Upper lobe of left lung (tissue), 6 donors: ENCODE data around the gene BRD1. TPM values are rescaled to one million over a fixed set of nuclear protein-coding genes. Genes with fewer than 3 reads are reported as not detected.

Experiments used
- ATAC-seq, 2 donors: fragments of 200-7000 bp; cut with Tn5 transposase; one replicate each; pipeline ENCODE4 v1.9.1; 2022; ENCODE audit warnings: mild to moderate bottlenecking in 2 of 2, moderate library complexity in 2 of 2; ENCODE audit not compliant: low FRiP score in 2 of 2
- DNase-seq, 2 donors: peaks; one replicate each; pipeline ENCODE4 v3.0.0-alpha.2; 2019 to 2020
- H3K27ac ChIP-seq, 4 donors: fragments of 200-600 bp; sonication (generic); one replicate each; pipeline ENCODE4 v1.5.1; 2016 to 2019
- H3K27me3 ChIP-seq, 4 donors: fragments of 200-600 bp; sonication (generic); one replicate each; pipeline ENCODE4 v1.5.1; 2017 to 2019
- H3K36me3 ChIP-seq, 4 donors: fragments of 200-600 bp; sonication (generic); one replicate each; pipeline ENCODE4 v1.5.1; 2016 to 2019
- H3K4me1 ChIP-seq, 4 donors: fragments of 200-600 bp; sonication (generic); one replicate each; pipeline ENCODE4 v1.5.1; 2018 to 2019
- H3K4me3 ChIP-seq, 4 donors: fragments of 200-600 bp; sonication (generic); one replicate each; pipeline ENCODE4 v1.5.1; 2017 to 2019; ENCODE audit warnings: mild to moderate bottlenecking in 2 of 4, moderate library complexity in 1 of 4
- H3K9me3 ChIP-seq, 4 donors: fragments of 200-600 bp; sonication (generic); one replicate each; pipeline ENCODE4 v1.5.1; 2018 to 2019
- CTCF ChIP-seq, 6 experiments: fragments of 450-650 bp in 4 of 6; fragments of 200-600 bp in 2 of 6; sonication (generic) in 2 of 6; IDR thresholded peaks; one replicate each; pipeline ENCODE4 v1.5.1; 2016 to 2019; ENCODE audit warnings: antibody characterized with exemption in 6 of 6
- EP300 ChIP-seq, 4 donors: sonication (generic); formaldehyde crosslinking; IDR thresholded peaks; one replicate each; pipeline ENCODE4 v1.5.1; 2017; ENCODE audit warnings: antibody characterized with exemption in 4 of 4, control low read depth in 2 of 4
- POLR2A ChIP-seq, 4 donors: fragments of 450-650 bp; IDR thresholded peaks; one replicate each; pipeline ENCODE4 v1.5.1; 2016 to 2017; ENCODE audit warnings: antibody characterized with exemption in 4 of 4, mild to moderate bottlenecking in 2 of 4
- POLR2AphosphoS5 ChIP-seq, 2 donors: sonication (generic); formaldehyde crosslinking; IDR thresholded peaks; one replicate each; pipeline ENCODE4 v1.5.1; 2017; ENCODE audit warnings: antibody characterized with exemption in 2 of 2
- WGBS, 2 donors: methylation state at CpG; one replicate each; pipeline ENCODE4 v1.1.5; 2017 to 2018; 5-methylcytosine and 5-hydroxymethylcytosine counted together
- total RNA-seq, 6 donors: library from RNA; depleted of rRNA in 4 of 6; stranded (reverse); fragments of >200 nt in 4 of 6; gene quantifications; one replicate each; pipeline versions ENCODE4 v1.1.0 to v1.2.1, GENCODE V29; 2016 to 2021
- donor health status: DM: no; HTN: no; CAD: no; lungs with moderate emphysema.
- donor health status: DM: no; HTN: yes; CAD: no; lungs with severe emphysema.

The BRD1 gene
- total RNA-seq, 6 donors from 2014 or later = 38.9 to 141 (median 43.0) TPM

- H3K9me3 ChIP-seq = peaks cover 0 to 5% (median 0%) of the 10 kb centered on the region in 4 donors
- 91 to 94% methylated on average over 9 of the region's 9 CpGs for WGBS, 2 donors
- peaks cover 0 to 4% (median 1%) of the 10 kb centered on the region in 4 donors for H3K27me3 ChIP-seq
- ATAC-seq (no peak), DNase-seq (no peak)
- no peak overlapping the region for H3K4me3 ChIP-seq
- TF ChIP-seq CTCF (IDR thresholded peaks at IDR 0.05) = no peak
- no peak for TF ChIP-seq EP300 (IDR thresholded peaks at IDR 0.05)
- TF ChIP-seq POLR2AphosphoS5 (IDR thresholded peaks at IDR 0.05) = no peak
- TF ChIP-seq POLR2A (IDR thresholded peaks at IDR 0.05) = no peak
- H3K27ac ChIP-seq = no peak overlapping the region
- H3K4me1 ChIP-seq = no peaks in the 10 kb centered on the region
- H3K36me3 ChIP-seq = no peaks in the 10 kb centered on the region
Measured at GRCh38 chr22:49730656-49731055, 97.0 kb downstream of the BRD1 start.

DNA sequence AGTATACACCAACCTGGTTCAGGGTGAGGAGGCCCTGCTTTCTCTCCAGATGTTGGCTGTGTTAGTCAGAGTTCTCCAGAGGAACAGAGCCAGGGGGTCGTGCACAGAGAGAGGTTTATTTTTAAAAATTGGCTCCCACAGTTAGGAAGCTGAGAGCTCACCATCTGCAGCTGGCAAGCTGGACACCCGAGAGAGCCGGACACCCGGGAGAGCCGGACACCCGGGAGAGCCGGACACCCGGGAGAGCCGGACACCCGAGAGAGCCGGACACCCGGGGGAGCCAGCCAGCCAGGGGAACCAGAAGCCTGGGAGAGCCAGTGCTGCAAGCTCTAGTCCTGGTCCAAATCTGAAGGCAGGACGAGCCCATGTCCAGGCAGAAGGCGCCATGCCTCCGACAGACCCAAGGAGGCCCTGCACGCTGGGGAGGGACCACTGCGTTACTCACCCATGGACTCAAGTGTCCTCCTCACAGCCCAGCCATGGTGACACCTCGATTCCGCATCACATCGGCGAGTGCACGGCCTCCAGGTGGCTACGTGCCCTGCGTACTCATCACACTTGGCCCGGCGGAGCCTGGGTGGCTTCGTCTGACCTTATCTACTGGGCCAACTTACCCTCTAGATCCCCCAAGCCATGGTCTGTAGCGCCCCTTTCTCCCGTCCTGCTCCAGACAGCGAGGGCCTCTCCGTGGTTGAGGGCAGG, 99.0 kb downstream of the BRD1 start:
- H3K4me3 ChIP-seq = no peak overlapping the region
- no peak for TF ChIP-seq CTCF (IDR thresholded peaks at IDR 0.05)
- TF ChIP-seq EP300 (IDR thresholded peaks at IDR 0.05) = no peak
- no peak for TF ChIP-seq POLR2A (IDR thresholded peaks at IDR 0.05)
- WGBS, 2 donors = 73 to 77% methylated on average over 29 to 30 of the region's 31 CpGs
- ATAC-seq (no peak), DNase-seq (peak; percentile 18 to 72)
- H3K27ac ChIP-seq = no peak overlapping the region
- no peaks in the 10 kb centered on the region for H3K36me3 ChIP-seq
- H3K4me1 ChIP-seq = peaks cover 5 to 16% (median 9%) of the 10 kb centered on the region in 4 donors
- H3K9me3 ChIP-seq = peaks cover 0 to 5% (median 0%) of the 10 kb centered on the region in 4 donors
- peaks cover 0 to 12% (median 5%) of the 10 kb centered on the region in 4 donors for H3K27me3 ChIP-seq

GRCh38 chr22:49727881-49728569, 99.6 kb downstream of the BRD1 start:
- Histone ChIP-seq H3K27me3 (peaks cover 0 to 12% (median 5%) of the 10 kb centered on the region in 4 donors), H3K4me1 (peaks cover 5 to 16% (median 9%) of the 10 kb centered on the region in 4 donors), H3K36me3 (no peaks in the 10 kb centered on the region), H3K27ac (no peak overlapping the region), H3K9me3 (peaks cover 0 to 5% (median 0%) of the 10 kb centered on the region in 4 donors), H3K4me3 (no peak overlapping the region)
- 29 to 33% methylated on average over 12 to 16 of the region's 16 CpGs for WGBS, 2 donors
- TF ChIP-seq EP300 (IDR thresholded peaks at IDR 0.05) (no peak), POLR2AphosphoS5 (IDR thresholded peaks at IDR 0.05) (no peak), CTCF (IDR thresholded peaks at IDR 0.05) (no peak)
- ATAC-seq (no peak), DNase-seq (no peak)

GRCh38 chr22:49727191-49727880, 100.3 kb downstream of the BRD1 start:
- peaks cover 5 to 16% (median 9%) of the 10 kb centered on the region in 4 donors for H3K4me1 ChIP-seq
- no peak overlapping the region for H3K4me3 ChIP-seq
- no peak for ATAC-seq
- no peak for DNase-seq
- H3K36me3 ChIP-seq = no peaks in the 10 kb centered on the region
- TF ChIP-seq POLR2A (IDR thresholded peaks at IDR 0.05) (no peak), CTCF (IDR thresholded peaks at IDR 0.05) (no peak), EP300 (IDR thresholded peaks at IDR 0.05) (no peak), POLR2AphosphoS5 (IDR thresholded peaks at IDR 0.05) (no peak)
- no peak overlapping the region for H3K27ac ChIP-seq
- H3K27me3 ChIP-seq = peaks cover 0 to 12% (median 5%) of the 10 kb centered on the region in 4 donors
- H3K9me3 ChIP-seq = peaks cover 0 to 5% (median 0%) of the 10 kb centered on the region in 4 donors
- WGBS, 2 donors = 81 to 88% methylated on average over 12 to 26 of the region's 27 CpGs
